ENCODE measurements around the gene CAVIN1. TPM values are rescaled to one million over a fixed set of nuclear protein-coding genes. Genes with fewer than 3 reads are reported as not detected.
A peak's percentile ranks its signal among the peaks of the same experiment; 100 is the strongest.

Gene CAVIN1
- total and polyA plus RNA-seq, 11 donors = 140 to 318 (median 253) TPM

GRCh38 chr17:42424991-42425610 is 2.0 kb upstream of the CAVIN1 start:
- peaks cover 0 to 51% (median 19%) of the 10 kb centered on the region in 12 donors for H3K4me1 ChIP-seq
- ATAC-seq = no peak

GRCh38 chr17:42423766-42424165 is 710 bp upstream of the CAVIN1 start:
- no peak for DNase-seq
- WGBS, 4 donors = 52 to 64% (median 60%) methylated on average over 11 of the region's 11 CpGs
- Histone ChIP-seq H3K36me3 (peaks cover 0 to 6% (median 2%) of the 10 kb centered on the region in 9 donors), H3K27me3 (peaks cover 0 to 31% (median 0%) of the 10 kb centered on the region in 9 donors), H3K4me3 (peak overlapping the region in 9 of 12 donors; percentile 71 to 100 (median 91)), H3K27ac (peak overlapping the region; percentile 63 to 100 (median 99)), H3K4me1 (peaks cover 4 to 54% (median 30%) of the 10 kb centered on the region in 12 donors), H3K9me3 (no peaks in the 10 kb centered on the region)
- no peak for ATAC-seq
- intact Hi-C loops (cut with DNase I) = loop anchor here in 9 of 10 donors (1.0 to 10.0 kb wide), 7 partner anchors 15 to 101 kb away; partner anchors contain the start of gene ATP6V0A1 (in 8 of the 9)
- no peak for TF ChIP-seq CTCF (IDR thresholded peaks at IDR 0.05)
- no peak for TF ChIP-seq POLR2A (IDR thresholded peaks at IDR 0.05)

More at GRCh38 chr17:42424991-42425610, 2.0 kb upstream of the CAVIN1 start:
- intact Hi-C loops (cut with DNase I) = loop anchor here (5.0 to 10.0 kb wide), 6 partner anchors 32 to 107 kb away; partner anchors contain the start of gene ATP6V0A1 (in 7 of the 10)
- Histone ChIP-seq H3K9me3 (no peaks in the 10 kb centered on the region), H3K4me3 (no peak overlapping the region), H3K27me3 (peaks cover 0 to 31% (median 0%) of the 10 kb centered on the region in 9 donors), H3K36me3 (peaks cover 0 to 2% (median 0%) of the 10 kb centered on the region in 9 donors), H3K27ac (peak overlapping the region in 2 of 12 donors; percentile 17 to 51)
- 79 to 87% (median 82%) methylated on average over 4 of the region's 4 CpGs for WGBS, 4 donors
- TF ChIP-seq POLR2A (IDR thresholded peaks at IDR 0.05) = no peak
- TF ChIP-seq CTCF (IDR thresholded peaks at IDR 0.05) = no peak
- DNase-seq = no peak

GRCh38 chr17:42422412-42422957 is 571 bp downstream of the CAVIN1 start:
- ATAC-seq = peak; percentile 14 to 48 (median 42)
- Histone ChIP-seq H3K27me3 (peaks cover 0 to 31% (median 0%) of the 10 kb centered on the region in 9 donors), H3K4me3 (peak overlapping the region; percentile 71 to 100 (median 92)), H3K36me3 (peaks cover 0 to 16% (median 2%) of the 10 kb centered on the region in 9 donors), H3K4me1 (peaks cover 6 to 57% (median 42%) of the 10 kb centered on the region in 12 donors), H3K27ac (peak overlapping the region; percentile 93 to 100 (median 99)), H3K9me3 (no peaks in the 10 kb centered on the region)
- 0% methylated on average over 18 to 44 of the region's 44 CpGs for WGBS, 4 donors
- TF ChIP-seq POLR2A (IDR thresholded peaks at IDR 0.05) (no peak), CTCF (IDR thresholded peaks at IDR 0.05) (no peak)
- intact Hi-C loops (cut with DNase I) = loop anchor here in 9 of 10 donors (2.0 to 10.0 kb wide), 6 partner anchors 14 to 102 kb away; partner anchors contain the start of gene ATP6V0A1 (in 7 of the 9)
- DNase-seq = peak; percentile 54 to 77 (median 58)

All from heart left ventricle (tissue), 16 donors.